Panc1 (cell line): Measurements from ENCODE around the gene GZMM. TPM values are rescaled to one million over a fixed set of nuclear protein-coding genes. Genes with fewer than 3 reads are reported as not detected.

ENCODE experiments used
- ATAC-seq: fragments of 200-7000 bp; cut with Tn5 transposase; 2 replicates; pipeline ENCODE4 v1.9.1; 2020; ENCODE audit warnings: mild to moderate bottlenecking, moderate library complexity
- BruUV-seq: library from RNA; stranded (reverse); fragments of 400-500 nt; replicated peaks from 2 replicates; lab custom pipeline; 2021; lab: Mats Ljungman, UMichigan
- CTCF ChIA-PET: fragments of 300-600 bp; sonication (Branson Sonifier 250); formaldehyde crosslinking; loops from one replicate; lab custom pipeline; 2022; ENCODE audit warnings: antibody characterized with exemption; lab: Charles Lee
- POLR2A ChIA-PET: fragments of 300-600 bp; sonication (Branson Sonifier 250); formaldehyde crosslinking; loops from one replicate; lab custom pipeline; 2022; ENCODE audit warnings: antibody characterized with exemption; lab: Charles Lee
- DNase-seq: peaks from one replicate; pipeline ENCODE4 v3.0.0-alpha.2; 2010; ENCODE audit warnings: low read depth, low spot score
- H3K27ac ChIP-seq: 2 replicates; pipeline ENCODE4 v1.5.1; 2011; ENCODE audit warnings: mild to moderate bottlenecking, low read length, inconsistent platforms
- H3K27me3 ChIP-seq: fragments of 200-500 bp; sonication (Bioruptor generic); 2 replicates; pipeline ENCODE4 v1.6.0; 2014; ENCODE audit warnings: low read length, inconsistent platforms; ENCODE audit not compliant: control insufficient read depth, insufficient read depth
- H3K36me3 ChIP-seq: fragments of 200-500 bp; sonication (Bioruptor generic); 2 replicates; pipeline ENCODE4 v1.5.1; 2014; ENCODE audit warnings: inconsistent platforms, mild to moderate bottlenecking, low read length, moderate library complexity; ENCODE audit not compliant: control insufficient read depth, insufficient read depth
- H3K4me1 ChIP-seq: 2 replicates; pipeline ENCODE4 v1.5.1; 2011; ENCODE audit warnings: inconsistent platforms, mild to moderate bottlenecking, low read length, moderate library complexity; ENCODE audit not compliant: control insufficient read depth, insufficient read depth
- H3K4me3 ChIP-seq, 2 experiments: 2 replicates each; pipeline ENCODE4 v1.5.1; 2011 to 2012; ENCODE audit warnings: low read depth in 2 of 2, low read length in 2 of 2, mild to moderate bottlenecking in 2 of 2, inconsistent platforms in 1 of 2, moderate library complexity in 1 of 2
- H3K9me3 ChIP-seq: fragments of 200-500 bp; sonication (Bioruptor generic); 2 replicates; pipeline ENCODE4 v1.5.1; 2014; ENCODE audit warnings: low read depth, mild to moderate bottlenecking, inconsistent platforms, low read length, moderate library complexity; ENCODE audit not compliant: control insufficient read depth, insufficient read depth
- POLR2AphosphoS5 ChIP-seq: IDR thresholded peaks from 2 replicates; pipeline ENCODE4 v1.6.1; 2012; ENCODE audit warnings: mild to moderate bottlenecking, low read depth, low read length, moderate library complexity
- SIN3A ChIP-seq: IDR thresholded peaks from 2 replicates; pipeline ENCODE4 v1.6.1; 2012; ENCODE audit warnings: low read depth, mild to moderate bottlenecking, low read length, moderate library complexity, borderline replicate concordance; ENCODE audit not compliant: insufficient read depth
- TCF7L2 ChIP-seq: IDR thresholded peaks from 2 replicates; pipeline ENCODE4 v1.6.1; 2011; ENCODE audit warnings: mild to moderate bottlenecking, low read depth, low read length, inconsistent platforms
- in situ Hi-C: cut with HindIII; loops from 2 replicates; pipeline ENCODE4 v1.10.0; 2016; ENCODE audit warnings: low sequenced_read_pairs, low pct_unique_long_range_greater_than_20kb
- intact Hi-C: fragments of 100-400 bp; cut with micrococcal nuclease; formaldehyde crosslinking; loops from one replicate; pipeline ENCODE4 v1.10.0; 2022; ENCODE audit not compliant: unreplicated experiment
- total RNA-seq: library from RNA; stranded (reverse); gene quantifications from one replicate; pipeline ENCODE4 v1.2.1, GENCODE V29; 2021; ENCODE audit not compliant: unreplicated experiment
- TF ChIP-seq, protein P1 (sequence below), 2 experiments: IDR thresholded peaks; 2 replicates each; pipeline ENCODE4 v1.6.1; 2011 to 2012; ENCODE audit warnings: low read depth in 2 of 2, control low read depth in 1 of 2, low read length in 1 of 2, mild to moderate bottlenecking in 1 of 2, moderate library complexity in 1 of 2; ENCODE audit not compliant: insufficient read depth in 1 of 2
- TF ChIP-seq, protein P2 (sequence below): fragments of 450-650 bp; IDR thresholded peaks from 2 replicates; pipeline ENCODE4 v1.5.1; 2017; ENCODE audit warnings: mild to moderate bottlenecking

Gene GZMM
- total RNA-seq, 1 experiment from 2014 or later: 0.69 TPM

DNA sequence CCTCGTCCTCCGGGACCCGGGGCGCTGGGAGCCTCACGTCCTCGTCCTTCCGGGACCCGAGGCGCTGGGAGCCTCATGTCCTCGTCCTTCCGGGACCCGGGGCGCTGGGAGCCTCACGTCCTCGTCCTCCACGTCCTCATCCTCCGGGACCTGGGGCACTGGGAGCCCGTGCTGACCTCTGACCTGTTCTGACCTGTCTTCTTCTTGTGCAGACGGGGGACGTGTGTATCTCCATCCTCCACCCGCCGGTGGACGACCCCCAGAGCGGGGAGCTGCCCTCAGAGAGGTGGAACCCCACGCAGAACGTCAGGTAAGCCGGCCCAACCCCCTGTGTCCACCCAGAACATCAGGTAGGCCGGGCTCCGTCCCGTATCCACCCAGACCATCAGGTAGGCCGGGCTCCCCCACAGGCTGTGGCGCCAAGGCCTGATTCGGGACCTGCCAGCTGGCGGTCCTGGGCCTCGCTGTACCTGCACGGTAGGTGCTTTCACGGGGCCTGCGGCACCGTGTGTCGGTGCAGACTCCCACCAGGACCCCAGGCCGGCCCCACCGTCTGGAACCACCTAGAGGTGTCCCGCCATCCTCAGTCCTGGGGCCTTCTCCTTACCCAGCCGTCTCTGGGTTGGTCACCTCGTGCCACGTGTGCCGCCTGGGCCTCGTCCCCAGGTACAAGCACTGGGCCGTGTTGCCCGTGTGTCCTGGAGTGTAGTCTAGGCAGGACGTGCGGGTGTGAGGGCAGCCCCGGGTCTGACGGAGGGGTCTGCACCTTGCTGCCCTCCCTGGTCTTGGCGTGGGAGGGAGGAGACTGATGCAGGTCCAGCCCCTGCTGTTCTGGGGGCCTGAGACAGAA lies 7.6 kb upstream of the GZMM start:
- ChIA-PET POLR2A (no interaction called here), CTCF (no interaction called here)
- intact Hi-C loops: no loop called here
- Histone ChIP-seq H3K4me1 (peaks cover 13% of the 10 kb centered on the region), H3K4me3 (no peak overlapping the region), H3K27ac (no peak overlapping the region), H3K36me3 (peaks cover 4% of the 10 kb centered on the region; the same call in 1 of the 2 replicates), H3K9me3 (no peaks in the 10 kb centered on the region), H3K27me3 (no peaks in the 10 kb centered on the region)
- DNase-seq (no peak), ATAC-seq (no peak)
- in situ Hi-C loops: no loop called here
- no TSS peak for BruUV-seq
- no peak for TF ChIP-seq POLR2AphosphoS5
- TF ChIP-seq, protein P1, sequence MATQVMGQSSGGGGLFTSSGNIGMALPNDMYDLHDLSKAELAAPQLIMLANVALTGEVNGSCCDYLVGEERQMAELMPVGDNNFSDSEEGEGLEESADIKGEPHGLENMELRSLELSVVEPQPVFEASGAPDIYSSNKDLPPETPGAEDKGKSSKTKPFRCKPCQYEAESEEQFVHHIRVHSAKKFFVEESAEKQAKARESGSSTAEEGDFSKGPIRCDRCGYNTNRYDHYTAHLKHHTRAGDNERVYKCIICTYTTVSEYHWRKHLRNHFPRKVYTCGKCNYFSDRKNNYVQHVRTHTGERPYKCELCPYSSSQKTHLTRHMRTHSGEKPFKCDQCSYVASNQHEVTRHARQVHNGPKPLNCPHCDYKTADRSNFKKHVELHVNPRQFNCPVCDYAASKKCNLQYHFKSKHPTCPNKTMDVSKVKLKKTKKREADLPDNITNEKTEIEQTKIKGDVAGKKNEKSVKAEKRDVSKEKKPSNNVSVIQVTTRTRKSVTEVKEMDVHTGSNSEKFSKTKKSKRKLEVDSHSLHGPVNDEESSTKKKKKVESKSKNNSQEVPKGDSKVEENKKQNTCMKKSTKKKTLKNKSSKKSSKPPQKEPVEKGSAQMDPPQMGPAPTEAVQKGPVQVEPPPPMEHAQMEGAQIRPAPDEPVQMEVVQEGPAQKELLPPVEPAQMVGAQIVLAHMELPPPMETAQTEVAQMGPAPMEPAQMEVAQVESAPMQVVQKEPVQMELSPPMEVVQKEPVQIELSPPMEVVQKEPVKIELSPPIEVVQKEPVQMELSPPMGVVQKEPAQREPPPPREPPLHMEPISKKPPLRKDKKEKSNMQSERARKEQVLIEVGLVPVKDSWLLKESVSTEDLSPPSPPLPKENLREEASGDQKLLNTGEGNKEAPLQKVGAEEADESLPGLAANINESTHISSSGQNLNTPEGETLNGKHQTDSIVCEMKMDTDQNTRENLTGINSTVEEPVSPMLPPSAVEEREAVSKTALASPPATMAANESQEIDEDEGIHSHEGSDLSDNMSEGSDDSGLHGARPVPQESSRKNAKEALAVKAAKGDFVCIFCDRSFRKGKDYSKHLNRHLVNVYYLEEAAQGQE (IDR thresholded peaks at IDR 0.05; ENCODE audit: insufficient read depth in 1 of 2, low read depth in 2 of 2, low read length in 1 of 2): no peak
- TF ChIP-seq, protein P2, sequence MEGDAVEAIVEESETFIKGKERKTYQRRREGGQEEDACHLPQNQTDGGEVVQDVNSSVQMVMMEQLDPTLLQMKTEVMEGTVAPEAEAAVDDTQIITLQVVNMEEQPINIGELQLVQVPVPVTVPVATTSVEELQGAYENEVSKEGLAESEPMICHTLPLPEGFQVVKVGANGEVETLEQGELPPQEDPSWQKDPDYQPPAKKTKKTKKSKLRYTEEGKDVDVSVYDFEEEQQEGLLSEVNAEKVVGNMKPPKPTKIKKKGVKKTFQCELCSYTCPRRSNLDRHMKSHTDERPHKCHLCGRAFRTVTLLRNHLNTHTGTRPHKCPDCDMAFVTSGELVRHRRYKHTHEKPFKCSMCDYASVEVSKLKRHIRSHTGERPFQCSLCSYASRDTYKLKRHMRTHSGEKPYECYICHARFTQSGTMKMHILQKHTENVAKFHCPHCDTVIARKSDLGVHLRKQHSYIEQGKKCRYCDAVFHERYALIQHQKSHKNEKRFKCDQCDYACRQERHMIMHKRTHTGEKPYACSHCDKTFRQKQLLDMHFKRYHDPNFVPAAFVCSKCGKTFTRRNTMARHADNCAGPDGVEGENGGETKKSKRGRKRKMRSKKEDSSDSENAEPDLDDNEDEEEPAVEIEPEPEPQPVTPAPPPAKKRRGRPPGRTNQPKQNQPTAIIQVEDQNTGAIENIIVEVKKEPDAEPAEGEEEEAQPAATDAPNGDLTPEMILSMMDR: no peak
- TF ChIP-seq TCF7L2: no peak
- TF ChIP-seq SIN3A: no peak

DNA sequence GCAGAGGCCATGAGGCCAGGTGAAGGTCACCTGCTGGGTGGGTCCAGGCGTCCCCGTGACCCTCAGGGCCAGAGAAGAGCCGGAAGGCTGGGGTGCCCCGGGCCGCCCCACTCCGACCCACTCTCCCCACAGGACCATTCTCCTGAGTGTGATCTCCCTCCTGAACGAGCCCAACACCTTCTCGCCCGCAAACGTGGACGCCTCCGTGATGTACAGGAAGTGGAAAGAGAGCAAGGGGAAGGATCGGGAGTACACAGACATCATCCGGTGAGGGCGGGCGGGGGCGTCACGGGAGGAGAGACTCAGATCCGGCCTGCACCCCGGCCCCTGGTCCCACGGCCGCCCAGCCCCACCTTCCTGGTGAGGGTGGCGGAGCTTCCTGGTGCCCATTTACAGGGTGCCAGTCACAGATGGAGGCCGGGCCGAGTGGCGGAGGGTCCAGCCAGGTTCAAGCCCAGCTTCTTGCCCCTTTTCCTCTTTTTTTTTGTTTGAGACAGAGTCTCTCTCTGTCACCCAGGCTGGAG lies 6.9 kb upstream of the GZMM start:
- TF ChIP-seq, protein P2: no peak
- TF ChIP-seq, protein P1 (IDR thresholded peaks at IDR 0.05; ENCODE audit: insufficient read depth in 1 of 2, low read depth in 2 of 2, low read length in 1 of 2): no peak
- TF ChIP-seq SIN3A (no peak), TCF7L2 (no peak)
- H3K36me3 ChIP-seq: peaks cover 3% of the 10 kb centered on the region; the same call in 1 of the 2 replicates
- ChIA-PET CTCF (no interaction called here), POLR2A (no interaction called here)
- DNase-seq (no peak), ATAC-seq (no peak)
- H3K27ac ChIP-seq: no peak overlapping the region
- no peaks in the 10 kb centered on the region for H3K27me3 ChIP-seq
- intact Hi-C loops: no loop called here
- H3K4me1 ChIP-seq: peaks cover 13% of the 10 kb centered on the region
- in situ Hi-C loops: no loop called here
- no peak overlapping the region for H3K4me3 ChIP-seq
- H3K9me3 ChIP-seq: no peaks in the 10 kb centered on the region
- BruUV-seq: no TSS peak
